Activated CD8-positive, alpha-beta memory T cell treated with anti-CD3 and anti-CD28 coated beads, Interleukin-2, amount 50 U/mL, for 24 hours (primary cell): Measurements from ENCODE around the gene ZNF423.

Source experiments
- DNase-seq: peaks from one replicate; pipeline ENCODE4 v3.0.0-alpha.2; 2020; ENCODE audit errors: extremely low read depth

Gene ZNF423

GRCh38 chr16:49531931-49532840, 323.7 kb downstream of the ZNF423 start:
- DNase-seq = no peak

GRCh38 chr16:49531425-49531824, 324.5 kb downstream of the ZNF423 start:
- DNase-seq = no peak

- no peak for DNase-seq
Measured at GRCh38 chr16:49530427-49530970, 325.4 kb downstream of the ZNF423 start.

- DNase-seq = no peak
Measured at GRCh38 chr16:49529411-49530045, 326.4 kb downstream of the ZNF423 start.

- DNase-seq = no peak
Measured at GRCh38 chr16:49528866-49529288, 327.0 kb downstream of the ZNF423 start.

GRCh38 chr16:49528060-49528865, 327.6 kb downstream of the ZNF423 start:
- no peak for DNase-seq

GRCh38 chr16:49527611-49528010, 328.3 kb downstream of the ZNF423 start:
- DNase-seq = no peak

- DNase-seq = no peak
Measured at GRCh38 chr16:49526860-49527365, 329.0 kb downstream of the ZNF423 start.

GRCh38 chr16:49524947-49525315, 331.0 kb downstream of the ZNF423 start:
- no peak for DNase-seq

- no peak for DNase-seq
Measured at GRCh38 chr16:49524216-49524946, 331.5 kb downstream of the ZNF423 start.

- DNase-seq = no peak
Measured at GRCh38 chr16:49523435-49524159, 332.3 kb downstream of the ZNF423 start.

GRCh38 chr16:49521734-49522325, 334.1 kb downstream of the ZNF423 start:
- no peak for DNase-seq

GRCh38 chr16:49520492-49521038, 335.3 kb downstream of the ZNF423 start:
- DNase-seq = no peak

- DNase-seq = no peak
Measured at GRCh38 chr16:49519741-49520140, 336.2 kb downstream of the ZNF423 start.

GRCh38 chr16:49519008-49519656, 336.8 kb downstream of the ZNF423 start:
- DNase-seq = no peak

- no peak for DNase-seq
Measured at GRCh38 chr16:49516382-49517036, 339.4 kb downstream of the ZNF423 start.

- DNase-seq = no peak
Measured at GRCh38 chr16:49515861-49516260, 340.1 kb downstream of the ZNF423 start.

GRCh38 chr16:49515016-49515565, 340.8 kb downstream of the ZNF423 start:
- DNase-seq = no peak
